Naive B cell (primary cell): ENCODE data around the gene CCDC187. TPM values are rescaled to one million over a fixed set of nuclear protein-coding genes. Genes with fewer than 3 reads are reported as not detected.
A peak's percentile ranks its signal among the peaks of the same experiment; 100 is the strongest.

Experiments used
- ATAC-seq, 2 donors: fragments of 150-1000 bp; cut with Tn5 transposase; 2 replicates each; pipeline ENCODE4 v1.10.0; 2021; ENCODE audit warnings: low read depth in 2 of 2, mild to moderate bottlenecking in 2 of 2, moderate library complexity in 2 of 2
- DNase-seq: peaks from one replicate; pipeline ENCODE4 v3.0.0; 2022
- H3K27ac Mint-ChIP-seq, 6 donors: one replicate each; pipeline ENCODE4 v1.8.0; 2020 to 2022; ENCODE audit warnings: mild to moderate bottlenecking in 6 of 6, mixed read lengths in 6 of 6, moderate library complexity in 5 of 6, inconsistent platforms in 2 of 6
- H3K27me3 Mint-ChIP-seq, 3 donors: one replicate each; pipeline ENCODE4 v1.8.0; 2021 to 2022; ENCODE audit warnings: mixed read lengths in 3 of 3, mild to moderate bottlenecking in 1 of 3
- H3K36me3 Mint-ChIP-seq, 2 donors: one replicate each; pipeline ENCODE4 v1.8.0; 2020 to 2022; ENCODE audit warnings: mixed read lengths in 2 of 2, inconsistent platforms in 1 of 2, mild to moderate bottlenecking in 1 of 2
- H3K4me1 Mint-ChIP-seq, 3 donors: one replicate each; pipeline ENCODE4 v1.8.0; 2020 to 2022; ENCODE audit warnings: mixed read lengths in 3 of 3, inconsistent platforms in 1 of 3, mild to moderate bottlenecking in 1 of 3, moderate library complexity in 1 of 3
- H3K4me3 Mint-ChIP-seq, 8 donors: one replicate each; pipeline ENCODE4 v1.8.0; 2020 to 2022; ENCODE audit warnings: mild to moderate bottlenecking in 8 of 8, mixed read lengths in 8 of 8, moderate library complexity in 8 of 8, inconsistent platforms in 2 of 8
- H3K9me3 Mint-ChIP-seq, 7 donors: one replicate each; pipeline ENCODE4 v1.8.0; 2020 to 2022; ENCODE audit warnings: mixed read lengths in 7 of 7, mild to moderate bottlenecking in 5 of 7, inconsistent platforms in 2 of 7, moderate library complexity in 1 of 7
- polyA plus RNA-seq, 6 donors: library from polyadenylated mRNA; unstranded; fragments of 300-500 nt; fragmentation: Illumina TruSeq; gene quantifications; one replicate each; pipeline ENCODE4 v1.2.3, GENCODE V29; 2021; ENCODE audit warnings: low read depth in 6 of 6

CCDC187 gene
- polyA plus RNA-seq, 6 donors from 2014 or later: 0.38 to 4.3 (median 1.5) TPM

DNA sequence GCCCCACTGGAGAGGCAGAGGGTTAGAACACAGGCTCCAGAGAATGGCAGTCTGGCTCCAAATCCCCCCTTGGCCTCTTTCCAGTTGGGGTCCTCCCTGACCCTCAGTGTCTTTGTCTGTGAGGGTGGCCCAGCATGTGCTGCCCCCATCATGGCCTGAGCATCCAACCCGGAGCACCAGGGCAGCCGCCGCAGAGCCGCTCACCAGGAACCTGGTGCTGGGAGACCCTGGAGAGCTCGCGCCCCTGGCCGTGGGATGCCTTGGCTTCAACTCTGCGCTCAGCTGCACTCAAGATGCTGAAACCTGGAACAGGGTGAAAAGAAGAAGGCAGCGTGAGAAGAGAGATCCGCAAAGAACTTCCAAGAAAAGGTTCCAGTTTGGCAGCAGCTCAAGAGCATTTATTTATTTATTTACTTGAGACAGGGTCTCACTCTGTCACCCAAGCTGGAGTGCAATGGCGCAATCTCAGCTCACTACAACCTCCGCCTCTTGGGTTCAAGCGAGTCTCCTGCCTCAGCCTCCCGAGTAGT, 3.8 kb downstream of the CCDC187 start:
- Mint-ChIP-seq H3K27ac (no peak overlapping the region), H3K4me1 (no peaks in the 10 kb centered on the region), H3K36me3 (no peaks in the 10 kb centered on the region), H3K4me3 (no peak overlapping the region), H3K27me3 (peaks cover 0 to 5% (median 0%) of the 10 kb centered on the region in 3 donors), H3K9me3 (no peaks in the 10 kb centered on the region)
- no peak for ATAC-seq
- no peak for DNase-seq

DNA sequence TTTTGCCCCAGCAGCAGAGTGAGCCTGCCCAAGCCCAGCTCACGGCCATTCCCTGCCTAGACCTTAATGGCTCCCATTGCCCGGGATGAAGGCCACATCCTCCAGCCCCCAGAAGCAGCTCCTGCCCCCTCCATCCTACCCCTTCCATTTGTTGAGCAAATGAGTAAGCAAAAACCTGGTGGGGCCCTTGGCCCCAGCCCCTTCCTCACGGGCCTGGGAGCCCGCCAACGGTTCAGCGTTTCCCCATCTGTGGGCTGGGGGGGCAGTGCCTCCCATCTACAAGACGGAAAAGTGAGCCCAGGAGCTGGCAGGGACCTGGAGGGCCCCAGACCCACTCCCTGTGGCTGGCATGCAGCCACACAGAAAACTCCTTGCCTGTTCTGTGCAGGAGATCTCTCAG, 4.4 kb downstream of the CCDC187 start:
- Mint-ChIP-seq H3K4me3 (no peak overlapping the region), H3K36me3 (no peaks in the 10 kb centered on the region), H3K4me1 (no peaks in the 10 kb centered on the region), H3K27me3 (peaks cover 0 to 5% (median 0%) of the 10 kb centered on the region in 3 donors), H3K27ac (no peak overlapping the region), H3K9me3 (no peaks in the 10 kb centered on the region)
- no peak for DNase-seq
- no peak for ATAC-seq

DNA sequence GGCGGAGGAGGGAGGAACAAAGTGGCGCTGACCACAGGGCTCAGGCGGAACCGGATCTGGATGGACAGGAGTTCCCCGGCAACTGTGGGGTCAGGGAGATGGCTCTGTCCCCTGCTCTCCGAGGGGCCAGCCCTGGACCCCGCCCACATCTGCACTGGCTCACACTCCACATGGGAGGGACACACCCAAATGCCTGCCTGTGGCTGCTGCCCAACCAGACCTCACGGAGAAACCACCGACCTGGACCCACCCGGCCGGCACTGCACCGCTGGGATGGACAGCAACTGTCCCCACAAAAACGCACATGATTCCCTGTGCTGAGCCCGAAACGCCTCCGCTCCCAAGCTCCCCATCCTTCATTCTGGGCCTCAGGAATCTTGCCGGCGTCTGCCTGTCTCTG, 4.8 kb downstream of the CCDC187 start:
- Mint-ChIP-seq H3K4me3 (no peak overlapping the region), H3K36me3 (no peaks in the 10 kb centered on the region), H3K4me1 (no peaks in the 10 kb centered on the region), H3K27ac (peak overlapping the region in 1 of 6 donors; percentile 39), H3K9me3 (no peaks in the 10 kb centered on the region), H3K27me3 (peaks cover 0 to 5% (median 0%) of the 10 kb centered on the region in 3 donors)
- DNase-seq (no peak), ATAC-seq (no peak)

DNA sequence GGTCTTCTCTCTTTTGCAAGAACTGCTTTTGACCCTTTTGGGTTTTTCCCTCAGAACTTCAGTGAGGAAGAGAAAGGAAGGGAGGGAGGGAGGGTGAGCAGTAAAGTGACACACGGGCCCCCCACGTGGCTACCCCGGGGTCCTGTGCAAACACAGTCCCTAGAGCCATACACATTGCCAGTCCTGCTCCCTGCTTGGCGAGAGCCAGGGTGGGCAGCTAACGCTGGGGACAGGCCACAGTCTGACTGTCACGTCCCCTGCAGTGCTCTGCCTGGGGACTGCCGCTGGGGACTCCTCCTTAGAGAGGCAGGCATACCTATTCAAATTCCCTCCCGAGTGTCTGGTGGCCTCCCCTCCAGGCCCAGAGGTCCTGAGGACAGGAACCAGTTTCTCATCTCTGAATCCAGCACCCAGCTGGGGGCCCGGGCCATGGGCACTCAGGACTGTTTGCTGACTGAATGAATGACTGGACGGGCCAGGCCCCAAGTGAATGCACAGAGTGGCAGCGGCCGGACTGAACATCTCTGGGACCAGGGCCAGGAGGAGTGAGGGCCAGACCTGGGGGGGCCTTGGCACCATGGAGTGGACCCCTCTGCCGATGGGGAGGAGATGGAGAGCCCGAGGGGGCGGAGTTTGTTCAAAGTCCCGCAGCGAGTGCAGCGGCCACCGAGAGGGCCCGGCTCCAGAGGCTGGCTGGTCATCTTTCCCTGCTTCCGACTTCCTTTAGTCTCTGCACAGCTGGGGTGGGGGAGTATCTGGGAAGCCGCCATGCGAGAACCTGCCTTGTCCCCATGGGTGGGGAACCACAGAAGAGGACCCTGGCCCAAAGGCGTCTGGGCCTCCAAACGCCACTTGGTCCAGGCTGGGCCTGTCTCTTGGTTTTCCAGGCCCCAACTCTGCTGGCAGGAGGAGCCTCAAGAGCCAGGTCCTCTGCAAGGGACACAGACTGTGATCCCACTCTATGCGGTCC, 5.8 kb downstream of the CCDC187 start:
- Mint-ChIP-seq H3K36me3 (no peaks in the 10 kb centered on the region), H3K27ac (no peak overlapping the region), H3K4me1 (no peaks in the 10 kb centered on the region), H3K9me3 (no peaks in the 10 kb centered on the region), H3K4me3 (no peak overlapping the region), H3K27me3 (peaks cover 0 to 5% (median 0%) of the 10 kb centered on the region in 3 donors)
- no peak for DNase-seq
- no peak for ATAC-seq

GRCh38 chr9:136297016-136297691, 6.7 kb downstream of the CCDC187 start:
- Mint-ChIP-seq H3K4me1 (no peaks in the 10 kb centered on the region), H3K36me3 (no peaks in the 10 kb centered on the region), H3K27me3 (peaks cover 0 to 5% (median 0%) of the 10 kb centered on the region in 3 donors), H3K27ac (no peak overlapping the region), H3K4me3 (no peak overlapping the region), H3K9me3 (no peaks in the 10 kb centered on the region)
- DNase-seq (no peak), ATAC-seq (no peak)

GRCh38 chr9:136296434-136297015, 7.4 kb downstream of the CCDC187 start:
- Mint-ChIP-seq H3K9me3 (no peaks in the 10 kb centered on the region), H3K4me3 (no peak overlapping the region), H3K27me3 (peaks cover 0 to 5% (median 0%) of the 10 kb centered on the region in 3 donors), H3K4me1 (no peaks in the 10 kb centered on the region), H3K36me3 (no peaks in the 10 kb centered on the region), H3K27ac (no peak overlapping the region)
- DNase-seq (no peak), ATAC-seq (no peak)

- no peaks in the 10 kb centered on the region for H3K4me1 Mint-ChIP-seq
- H3K27me3 Mint-ChIP-seq: peaks cover 0 to 5% (median 0%) of the 10 kb centered on the region in 3 donors
- no peak overlapping the region for H3K4me3 Mint-ChIP-seq
- H3K9me3 Mint-ChIP-seq: no peaks in the 10 kb centered on the region
- no peak for DNase-seq
- no peak overlapping the region for H3K27ac Mint-ChIP-seq
- no peak for ATAC-seq
- H3K36me3 Mint-ChIP-seq: no peaks in the 10 kb centered on the region
These were observed 8.1 kb downstream of the CCDC187 start for GRCh38 chr9:136295542-136296433.

- ATAC-seq: no peak
- H3K4me1 Mint-ChIP-seq: no peaks in the 10 kb centered on the region
- H3K27ac Mint-ChIP-seq: no peak overlapping the region
- H3K4me3 Mint-ChIP-seq: no peak overlapping the region
- H3K9me3 Mint-ChIP-seq: no peaks in the 10 kb centered on the region
- DNase-seq: no peak
- no peaks in the 10 kb centered on the region for H3K36me3 Mint-ChIP-seq
- peaks cover 0 to 5% (median 0%) of the 10 kb centered on the region in 3 donors for H3K27me3 Mint-ChIP-seq
These were observed 8.8 kb downstream of the CCDC187 start for GRCh38 chr9:136295055-136295454.

- no peak overlapping the region for H3K27ac Mint-ChIP-seq
- H3K4me3 Mint-ChIP-seq: no peak overlapping the region
- H3K9me3 Mint-ChIP-seq: no peaks in the 10 kb centered on the region
- peaks cover 0 to 5% (median 0%) of the 10 kb centered on the region in 3 donors for H3K27me3 Mint-ChIP-seq
- DNase-seq (no peak), ATAC-seq (no peak)
- no peaks in the 10 kb centered on the region for H3K4me1 Mint-ChIP-seq
- H3K36me3 Mint-ChIP-seq: no peaks in the 10 kb centered on the region
These were observed 9.5 kb downstream of the CCDC187 start for GRCh38 chr9:136294437-136294836.

DNA sequence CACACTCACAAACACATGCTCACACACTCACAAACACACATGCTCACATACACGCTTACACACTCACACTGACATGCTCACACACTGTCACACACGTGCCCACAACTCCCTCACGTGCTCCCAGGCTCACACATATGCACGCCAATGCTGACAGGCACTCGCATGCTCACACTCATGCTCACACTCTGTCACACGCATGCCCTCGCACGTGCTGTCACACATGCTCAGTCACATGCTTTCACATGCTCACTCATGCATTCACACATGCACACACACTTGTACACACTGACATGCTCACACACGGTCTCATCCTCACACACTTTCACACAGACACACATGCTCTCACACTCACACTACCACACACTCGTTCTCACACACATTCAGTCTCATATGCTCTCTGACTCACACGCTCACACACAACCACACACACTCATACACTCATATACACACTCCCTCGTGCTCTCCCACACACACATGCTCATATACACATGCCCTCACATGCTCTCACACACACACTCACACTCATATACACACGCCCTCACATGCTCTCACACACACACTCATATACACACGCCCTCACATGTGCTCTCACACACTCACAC, 10.3 kb downstream of the CCDC187 start:
- peaks cover 0 to 3% (median 0%) of the 10 kb centered on the region in 3 donors for H3K27me3 Mint-ChIP-seq

DNA sequence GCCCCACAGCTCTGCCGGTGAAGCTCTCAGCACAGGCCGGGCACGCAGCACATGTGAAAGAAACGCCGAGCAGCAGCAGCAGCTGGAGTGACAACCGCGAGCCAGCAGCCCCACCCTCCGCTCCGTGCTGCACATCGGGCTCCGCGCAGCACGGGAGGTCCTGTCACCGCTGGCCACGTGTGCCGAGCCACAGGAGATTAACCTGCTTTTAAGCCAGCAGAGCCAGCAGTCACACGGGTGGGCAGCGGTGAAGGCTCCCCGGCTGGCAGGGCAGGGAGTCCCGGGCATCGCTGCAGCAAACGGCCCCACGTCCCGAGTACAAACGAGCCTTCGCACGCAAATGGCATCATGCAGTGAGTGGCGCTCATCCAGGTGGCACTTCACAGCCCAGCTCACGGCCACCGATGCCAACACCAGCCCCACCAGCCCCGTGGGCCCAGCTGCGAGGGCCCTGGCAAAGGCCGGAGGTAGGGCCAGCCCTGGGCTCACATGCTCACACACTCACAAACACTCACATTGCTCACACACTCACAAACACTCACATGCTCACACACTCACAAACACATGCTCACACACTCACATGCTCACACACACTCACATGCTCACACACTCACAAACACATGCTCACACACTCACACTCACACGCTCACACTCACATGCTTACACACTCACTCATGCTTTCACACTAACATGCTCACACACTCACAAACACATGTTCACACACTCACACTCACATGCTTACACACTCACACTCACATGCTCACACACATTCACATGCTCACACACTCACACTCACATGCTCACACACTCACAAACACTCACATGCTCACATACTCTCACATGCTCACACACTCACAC, 11.1 kb downstream of the CCDC187 start:
- DNase-seq (no peak), ATAC-seq (no peak)
- H3K4me3 Mint-ChIP-seq: no peak overlapping the region
- H3K27me3 Mint-ChIP-seq: peaks cover 0 to under 1% (median 0%) of the 10 kb centered on the region in 3 donors
- no peaks in the 10 kb centered on the region for H3K4me1 Mint-ChIP-seq
- H3K27ac Mint-ChIP-seq: no peak overlapping the region
- H3K9me3 Mint-ChIP-seq: no peaks in the 10 kb centered on the region
- no peaks in the 10 kb centered on the region for H3K36me3 Mint-ChIP-seq

More for the DNA sequence above, 10.3 kb downstream of the CCDC187 start:
- Mint-ChIP-seq H3K4me1 (no peaks in the 10 kb centered on the region), H3K4me3 (no peak overlapping the region), H3K27ac (no peak overlapping the region), H3K9me3 (no peaks in the 10 kb centered on the region), H3K36me3 (no peaks in the 10 kb centered on the region)
- ATAC-seq (no peak), DNase-seq (no peak)
